NCI-H748 (cell line): ENCODE results near the gene ADAMTS18.
A peak's percentile ranks its signal among the peaks of the same experiment; 100 is the strongest.
"Not testable (repeated sequence)": the region's sequence is repeated elsewhere in the genome, so short reads cannot be mapped to it uniquely, and the experiment has no call there.

Experiments used
- DNase-seq: peaks from one replicate; lab custom pipeline; 2025; ENCODE audit not compliant: unreplicated experiment; lab: John Stamatoyannopoulos, UW

Gene ADAMTS18

GRCh38 chr16:77297996-77298395, 136.8 kb downstream of the ADAMTS18 start:
- DNase-seq = no peak

GRCh38 chr16:77295896-77296295, 138.9 kb downstream of the ADAMTS18 start:
- no peak for DNase-seq

- peak; percentile 91 for DNase-seq
Measured at GRCh38 chr16:77290451-77291115, 144.3 kb downstream of the ADAMTS18 start.

DNA sequence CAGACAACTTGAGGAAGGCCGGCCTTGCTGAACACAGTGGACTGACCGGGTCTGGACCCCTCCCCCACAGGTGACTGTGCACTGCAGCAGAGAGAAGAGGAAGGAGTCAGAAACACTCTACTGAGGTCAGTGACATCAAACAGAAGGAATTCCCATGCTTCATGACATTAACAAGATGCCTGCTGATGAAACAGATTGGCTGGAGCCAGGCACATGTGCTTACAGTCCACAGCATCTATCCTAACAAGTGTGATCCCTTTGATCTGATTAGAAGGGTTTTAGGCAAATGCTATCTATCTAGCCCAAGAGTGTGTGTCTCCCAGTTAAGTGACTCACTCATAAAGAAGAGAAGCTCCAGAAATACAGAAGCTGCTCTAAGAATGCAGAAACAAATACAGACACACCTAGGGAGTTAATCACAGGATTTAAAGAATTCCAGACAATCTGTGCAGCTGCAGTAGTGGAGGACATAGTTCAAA, 145.5 kb downstream of the ADAMTS18 start:
- no peak for DNase-seq

- DNase-seq = no peak
Measured at GRCh38 chr16:77288222-77288621, 146.6 kb downstream of the ADAMTS18 start.

GRCh38 chr16:77285676-77286075, 149.2 kb downstream of the ADAMTS18 start:
- no peak for DNase-seq

- no peak for DNase-seq
Measured at GRCh38 chr16:77282345-77282744, 152.5 kb downstream of the ADAMTS18 start.

DNA sequence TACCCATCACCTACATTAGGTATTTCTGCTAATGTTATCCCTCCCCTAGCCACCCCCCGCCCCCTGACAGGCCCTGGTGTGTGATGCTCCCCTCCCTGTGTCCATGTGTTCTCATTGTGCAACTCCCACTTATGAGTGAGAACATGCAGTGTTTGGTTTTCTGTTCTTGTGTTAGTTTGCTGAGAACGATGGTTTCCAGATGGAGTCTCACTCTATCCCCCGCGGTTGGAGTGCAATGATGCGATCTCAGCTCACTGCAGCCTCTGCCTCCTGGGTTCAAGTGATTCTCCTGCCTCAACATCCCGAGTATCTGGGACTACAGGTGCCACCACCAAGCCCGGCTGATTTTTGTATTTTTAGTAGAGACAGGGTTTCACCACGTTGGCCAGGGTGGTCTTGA, 155.5 kb downstream of the ADAMTS18 start:
- not testable (repeated sequence) for DNase-seq

DNA sequence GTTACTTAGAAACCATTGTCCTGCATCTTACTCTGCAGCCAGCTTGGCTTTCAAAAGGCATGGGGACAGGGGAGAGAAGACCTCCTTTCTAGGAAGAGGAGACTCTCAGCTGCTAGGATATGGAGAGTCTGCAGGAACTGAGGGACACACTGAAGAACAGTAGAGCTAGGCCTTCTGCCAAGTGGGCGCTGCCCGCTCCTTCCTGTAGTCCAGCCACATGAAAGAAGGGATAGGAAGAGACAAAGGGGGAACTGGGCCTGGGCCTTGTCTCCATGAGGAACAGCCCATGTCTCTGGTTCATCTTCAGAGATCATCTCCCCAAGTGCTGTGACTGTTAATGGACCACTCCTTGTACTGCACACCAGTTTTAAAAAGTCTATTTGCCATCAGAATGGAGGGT, 157.3 kb downstream of the ADAMTS18 start:
- no peak for DNase-seq

DNA sequence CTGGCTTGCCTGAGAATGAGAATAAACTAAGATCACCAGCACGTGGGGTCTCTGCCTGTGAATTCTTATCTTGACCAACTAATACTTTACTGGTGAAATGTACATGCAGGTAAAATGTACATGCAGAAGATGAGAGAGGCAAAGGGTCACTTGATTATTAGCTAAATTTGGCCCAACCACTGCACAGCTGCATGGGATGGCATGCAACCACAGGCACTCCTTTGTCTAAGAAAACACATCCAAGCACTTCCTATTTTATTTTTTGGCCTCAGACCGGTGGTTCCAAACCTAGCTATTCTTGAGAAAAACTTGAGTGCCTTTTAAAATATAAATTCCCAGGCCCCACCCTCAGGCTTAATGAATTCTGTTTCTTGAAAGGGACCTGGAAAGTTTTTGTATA, 157.7 kb downstream of the ADAMTS18 start:
- DNase-seq = no peak

DNA sequence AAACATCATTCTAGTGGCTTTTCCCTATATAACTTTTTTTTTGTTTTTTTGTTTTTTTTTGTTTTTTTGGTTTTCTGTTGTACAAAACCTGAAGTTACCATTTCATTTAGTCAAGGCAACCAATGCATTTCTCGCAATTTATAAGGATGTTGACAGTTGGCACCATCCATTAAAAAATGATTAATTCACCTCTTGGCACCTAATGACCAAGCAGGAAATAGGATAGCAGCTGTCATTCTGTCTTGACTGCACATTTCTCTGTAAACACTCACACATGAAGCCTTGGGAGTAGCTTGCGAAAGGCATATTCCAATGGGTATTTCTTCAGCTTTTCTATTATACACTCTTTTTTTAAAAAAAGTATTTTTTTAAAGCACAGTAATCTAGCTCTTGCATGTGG, 158.2 kb downstream of the ADAMTS18 start:
- no peak for DNase-seq

- DNase-seq = not testable (repeated sequence)
Measured at GRCh38 chr16:77275303-77275702, 159.5 kb downstream of the ADAMTS18 start.

DNA sequence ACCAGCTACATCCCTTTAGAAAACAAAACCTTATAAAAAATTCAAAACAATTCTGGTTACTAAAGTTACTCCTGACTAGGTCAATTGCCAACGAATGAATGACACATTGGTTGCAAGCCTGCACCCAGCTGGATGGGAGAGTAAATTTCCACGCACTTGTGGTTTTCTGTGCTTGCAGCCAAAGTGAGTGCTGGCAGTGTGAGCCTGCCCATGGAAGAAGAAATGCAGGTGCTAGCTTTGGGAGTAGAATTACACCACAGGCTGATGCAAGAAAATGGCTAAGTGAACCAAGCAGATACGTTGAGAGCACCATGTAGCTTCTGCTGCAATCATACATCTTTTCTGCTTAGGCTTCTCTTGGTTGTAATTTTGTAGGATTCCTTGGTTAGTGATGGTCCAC, 161.0 kb downstream of the ADAMTS18 start:
- no peak for DNase-seq

DNA sequence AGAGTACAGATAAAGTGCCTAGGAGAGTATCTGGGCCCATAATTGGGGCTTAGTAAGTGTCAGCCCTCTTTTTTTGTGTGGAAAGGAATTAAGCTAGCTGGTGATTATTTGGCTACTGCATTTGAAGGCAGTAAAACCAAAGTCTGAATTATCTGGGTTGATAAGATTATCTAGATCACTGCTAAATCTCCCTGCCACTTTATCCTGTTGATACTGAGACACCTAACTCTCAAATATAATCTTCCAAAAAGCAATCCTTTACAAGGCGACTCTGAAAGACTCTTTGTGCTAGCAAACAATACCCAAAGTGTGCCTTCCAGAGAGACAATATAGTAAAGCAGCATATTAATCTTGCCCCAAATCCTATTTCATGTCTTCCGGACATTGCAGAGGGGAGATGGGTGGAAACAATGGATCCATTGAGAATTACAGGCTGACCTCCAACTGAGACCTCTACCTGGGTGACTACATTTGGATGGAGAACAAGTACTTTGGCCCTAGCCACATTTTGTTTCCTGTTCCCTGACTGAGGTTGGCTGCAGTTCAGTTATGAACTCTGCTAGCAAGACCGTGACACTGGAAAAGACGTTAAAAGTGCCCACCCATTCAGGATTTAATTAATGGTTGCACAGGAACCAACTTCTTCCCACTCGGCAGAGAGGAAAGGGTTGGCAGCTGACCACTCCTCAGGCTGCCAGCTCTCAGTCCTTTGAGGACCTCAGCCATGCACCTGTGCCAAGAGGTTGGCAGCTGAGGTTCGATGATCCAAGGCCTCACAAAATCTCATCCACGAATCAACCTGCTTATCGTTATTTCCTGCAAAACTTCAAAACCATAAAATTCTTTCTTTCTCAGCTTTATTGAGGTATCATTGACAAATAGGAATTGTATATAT, 163.1 kb downstream of the ADAMTS18 start:
- no peak for DNase-seq

DNA sequence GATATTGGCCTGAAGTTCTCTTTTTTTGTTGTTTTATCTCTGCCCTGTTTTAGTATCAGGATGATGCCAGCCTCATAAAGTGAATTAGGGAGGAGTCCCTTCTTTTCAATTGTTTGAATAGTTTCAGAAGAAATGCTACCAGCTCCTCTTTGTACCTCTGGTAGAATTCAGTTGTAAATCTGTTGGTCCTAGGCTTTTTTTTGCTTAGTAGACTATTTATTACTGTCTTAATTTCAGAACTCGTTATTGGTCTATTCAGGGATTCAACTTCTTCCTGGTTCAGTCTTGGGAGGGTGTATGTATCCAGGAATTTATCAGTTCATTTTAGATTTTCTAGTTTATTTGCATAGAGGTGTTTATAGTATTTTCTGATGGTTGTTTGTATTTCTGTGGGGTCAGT, 168.6 kb downstream of the ADAMTS18 start:
- not testable (repeated sequence) for DNase-seq

GRCh38 chr16:77262971-77263370, 171.9 kb downstream of the ADAMTS18 start:
- DNase-seq = no peak

- no peak for DNase-seq
Measured at GRCh38 chr16:77250400-77250799, 184.4 kb downstream of the ADAMTS18 start.

- DNase-seq = no peak
Measured at GRCh38 chr16:77246150-77246549, 188.7 kb downstream of the ADAMTS18 start.

GRCh38 chr16:77242471-77242870, 192.4 kb downstream of the ADAMTS18 start:
- DNase-seq = not testable (repeated sequence)

GRCh38 chr16:77238593-77238992, 196.2 kb downstream of the ADAMTS18 start:
- peak; percentile 55 for DNase-seq

DNA sequence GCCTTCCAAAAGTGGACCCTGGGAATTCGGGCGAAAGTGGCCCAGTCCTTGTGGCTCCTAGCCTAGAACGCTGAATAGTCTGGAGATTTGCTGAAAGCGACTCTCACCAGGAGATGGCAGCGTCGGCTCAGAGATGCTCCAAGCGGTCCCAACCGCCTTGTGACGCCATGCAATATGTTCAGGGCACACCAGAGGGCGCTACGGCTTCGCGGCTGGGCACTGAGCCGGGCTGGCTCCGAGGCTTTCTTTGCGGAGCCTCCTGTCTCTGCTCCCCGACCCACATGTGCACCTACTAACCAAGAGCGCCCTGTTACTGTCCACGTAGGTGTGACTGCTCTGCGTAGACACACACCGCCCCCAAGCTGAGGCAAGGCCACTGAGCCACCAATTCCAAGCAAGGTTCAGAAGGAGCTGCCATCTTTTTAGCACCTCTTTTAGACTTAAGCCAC, 198.7 kb downstream of the ADAMTS18 start:
- peak; percentile 77 for DNase-seq

GRCh38 chr16:77234611-77235010, 200.2 kb downstream of the ADAMTS18 start:
- no peak for DNase-seq
